Parathyroid adenoma (tissue), 2 donors: Measurements from ENCODE around the gene PIN4.

ENCODE experiments used
- H2AFZ ChIP-seq: fragments of 300-600 bp; sonication (generic); one replicate; pipeline ENCODE4 v1.7.0; 2017; ENCODE audit warnings: antibody characterized with exemption, mild to moderate bottlenecking
- H3K27ac ChIP-seq: fragments of 300-600 bp; sonication (generic); one replicate; pipeline ENCODE4 v1.7.0; 2017
- H3K27me3 ChIP-seq: fragments of 300-600 bp; sonication (generic); one replicate; pipeline ENCODE4 v1.7.0; 2017; ENCODE audit warnings: low read length; ENCODE audit not compliant: control insufficient read depth, insufficient read depth
- H3K36me3 ChIP-seq: fragments of 300-600 bp; sonication (generic); one replicate; pipeline ENCODE4 v1.7.0; 2017; ENCODE audit warnings: low read length; ENCODE audit not compliant: control insufficient read depth, insufficient read depth
- H3K4me1 ChIP-seq: fragments of 300-600 bp; sonication (generic); one replicate; pipeline ENCODE4 v1.7.0; 2017; ENCODE audit warnings: control low read depth
- H3K4me2 ChIP-seq: fragments of 300-600 bp; sonication (generic); one replicate; pipeline ENCODE4 v1.7.0; 2017; ENCODE audit warnings: low read length
- H3K4me3 ChIP-seq: fragments of 300-600 bp; sonication (generic); one replicate; pipeline ENCODE4 v1.7.0; 2017; ENCODE audit warnings: low read depth, low read length
- H3K79me2 ChIP-seq: fragments of 300-600 bp; sonication (generic); one replicate; pipeline ENCODE4 v1.7.0; 2017; ENCODE audit warnings: control low read depth
- H3K9ac ChIP-seq: fragments of 300-600 bp; sonication (generic); one replicate; pipeline ENCODE4 v1.7.0; 2017; ENCODE audit warnings: mild to moderate bottlenecking
- H3K9me3 ChIP-seq: fragments of 300-600 bp; sonication (generic); one replicate; pipeline ENCODE4 v1.7.0; 2017; ENCODE audit warnings: low read length; ENCODE audit not compliant: control insufficient read depth
- TF ChIP-seq, protein P1 (sequence below): fragments of 300-600 bp; sonication (generic); IDR thresholded peaks from one replicate; pipeline ENCODE4 v1.7.0; 2017; ENCODE audit warnings: antibody characterized with exemption, mild to moderate bottlenecking
- donor health status: primary hyperparathyroidism.

PIN4 gene

GRCh38 chrX:72182924-72183323 lies 1.4 kb downstream of the PIN4 start:
- H2AFZ ChIP-seq: no peak overlapping the region
- no peaks in the 10 kb centered on the region for H3K9me3 ChIP-seq
- H3K79me2 ChIP-seq: peaks cover 7% of the 10 kb centered on the region
- TF ChIP-seq, protein P1, sequence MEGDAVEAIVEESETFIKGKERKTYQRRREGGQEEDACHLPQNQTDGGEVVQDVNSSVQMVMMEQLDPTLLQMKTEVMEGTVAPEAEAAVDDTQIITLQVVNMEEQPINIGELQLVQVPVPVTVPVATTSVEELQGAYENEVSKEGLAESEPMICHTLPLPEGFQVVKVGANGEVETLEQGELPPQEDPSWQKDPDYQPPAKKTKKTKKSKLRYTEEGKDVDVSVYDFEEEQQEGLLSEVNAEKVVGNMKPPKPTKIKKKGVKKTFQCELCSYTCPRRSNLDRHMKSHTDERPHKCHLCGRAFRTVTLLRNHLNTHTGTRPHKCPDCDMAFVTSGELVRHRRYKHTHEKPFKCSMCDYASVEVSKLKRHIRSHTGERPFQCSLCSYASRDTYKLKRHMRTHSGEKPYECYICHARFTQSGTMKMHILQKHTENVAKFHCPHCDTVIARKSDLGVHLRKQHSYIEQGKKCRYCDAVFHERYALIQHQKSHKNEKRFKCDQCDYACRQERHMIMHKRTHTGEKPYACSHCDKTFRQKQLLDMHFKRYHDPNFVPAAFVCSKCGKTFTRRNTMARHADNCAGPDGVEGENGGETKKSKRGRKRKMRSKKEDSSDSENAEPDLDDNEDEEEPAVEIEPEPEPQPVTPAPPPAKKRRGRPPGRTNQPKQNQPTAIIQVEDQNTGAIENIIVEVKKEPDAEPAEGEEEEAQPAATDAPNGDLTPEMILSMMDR: no peak
- no peak overlapping the region for H3K4me2 ChIP-seq
- H3K27ac ChIP-seq: no peak overlapping the region
- H3K9ac ChIP-seq: no peak overlapping the region
- H3K27me3 ChIP-seq: no peaks in the 10 kb centered on the region
- H3K4me3 ChIP-seq: no peak overlapping the region
- H3K4me1 ChIP-seq: no peaks in the 10 kb centered on the region
- H3K36me3 ChIP-seq: no peaks in the 10 kb centered on the region

GRCh38 chrX:72201836-72202536 lies 20.4 kb downstream of the PIN4 start:
- H3K4me3 ChIP-seq: no peak overlapping the region
- no peak overlapping the region for H3K27ac ChIP-seq
- TF ChIP-seq, protein P1: no peak
- no peaks in the 10 kb centered on the region for H3K36me3 ChIP-seq
- H3K4me1 ChIP-seq: no peaks in the 10 kb centered on the region
- H3K9ac ChIP-seq: no peak overlapping the region
- no peak overlapping the region for H2AFZ ChIP-seq
- no peaks in the 10 kb centered on the region for H3K9me3 ChIP-seq
- no peaks in the 10 kb centered on the region for H3K27me3 ChIP-seq
- no peak overlapping the region for H3K4me2 ChIP-seq
- no peaks in the 10 kb centered on the region for H3K79me2 ChIP-seq

DNA sequence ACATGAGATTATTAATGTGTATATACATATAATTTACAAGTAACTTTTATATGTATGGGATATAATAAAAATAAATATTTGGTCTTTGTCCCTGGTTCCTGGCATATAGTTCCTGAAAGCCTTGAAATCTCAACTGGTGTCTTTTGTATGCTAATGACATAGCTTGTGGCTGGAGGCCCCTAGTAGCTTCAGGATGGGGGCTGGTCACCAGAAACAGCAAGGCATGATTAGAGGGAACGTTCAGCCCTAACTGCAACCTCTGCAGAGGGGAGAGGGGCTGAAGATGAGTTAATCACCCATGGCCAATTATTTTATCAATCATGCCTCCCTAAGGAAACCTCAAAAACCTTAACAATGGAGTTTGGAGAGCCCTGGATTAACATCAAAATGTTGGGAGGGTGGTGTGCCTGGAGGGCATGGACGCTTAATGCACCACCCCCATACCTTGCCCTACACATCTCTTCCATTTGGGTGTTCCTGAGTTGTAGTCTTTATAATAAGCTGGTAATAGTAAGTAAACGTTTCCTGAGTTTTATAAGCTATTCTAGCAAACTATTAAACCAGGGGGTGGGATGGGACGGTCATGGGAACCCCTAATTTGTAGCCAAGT lies 21.3 kb downstream of the PIN4 start:
- H3K27me3 ChIP-seq: no peaks in the 10 kb centered on the region
- TF ChIP-seq, protein P1: no peak
- no peak overlapping the region for H3K4me2 ChIP-seq
- no peak overlapping the region for H3K27ac ChIP-seq
- no peaks in the 10 kb centered on the region for H3K9me3 ChIP-seq
- no peaks in the 10 kb centered on the region for H3K36me3 ChIP-seq
- no peak overlapping the region for H3K4me3 ChIP-seq
- no peak overlapping the region for H3K9ac ChIP-seq
- no peak overlapping the region for H2AFZ ChIP-seq
- H3K79me2 ChIP-seq: no peaks in the 10 kb centered on the region
- no peaks in the 10 kb centered on the region for H3K4me1 ChIP-seq

DNA sequence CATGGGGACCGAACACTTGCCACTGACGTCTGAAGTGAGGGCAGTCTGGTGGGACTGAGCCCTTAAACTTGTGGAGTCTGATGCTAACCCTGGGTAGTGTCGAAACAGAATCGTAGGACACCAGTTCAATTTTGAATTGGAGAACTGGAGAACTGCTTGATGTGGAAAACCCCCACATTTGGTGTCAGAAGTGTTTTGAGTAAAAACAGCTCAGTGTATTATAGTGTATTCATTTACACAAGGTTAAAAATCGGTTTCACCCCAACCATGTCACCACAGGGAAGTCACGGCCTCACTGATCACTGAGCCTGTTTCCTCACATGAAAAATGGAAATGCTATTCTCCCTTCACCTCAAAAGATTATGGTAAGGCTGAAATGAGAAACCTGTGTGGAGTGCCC lies 21.9 kb downstream of the PIN4 start:
- TF ChIP-seq, protein P1: no peak
- Histone ChIP-seq H3K4me2 (no peak overlapping the region), H3K4me1 (no peaks in the 10 kb centered on the region), H3K27ac (no peak overlapping the region), H3K27me3 (no peaks in the 10 kb centered on the region), H2AFZ (no peak overlapping the region), H3K4me3 (no peak overlapping the region), H3K36me3 (no peaks in the 10 kb centered on the region), H3K9ac (no peak overlapping the region), H3K79me2 (no peaks in the 10 kb centered on the region), H3K9me3 (no peaks in the 10 kb centered on the region)

DNA sequence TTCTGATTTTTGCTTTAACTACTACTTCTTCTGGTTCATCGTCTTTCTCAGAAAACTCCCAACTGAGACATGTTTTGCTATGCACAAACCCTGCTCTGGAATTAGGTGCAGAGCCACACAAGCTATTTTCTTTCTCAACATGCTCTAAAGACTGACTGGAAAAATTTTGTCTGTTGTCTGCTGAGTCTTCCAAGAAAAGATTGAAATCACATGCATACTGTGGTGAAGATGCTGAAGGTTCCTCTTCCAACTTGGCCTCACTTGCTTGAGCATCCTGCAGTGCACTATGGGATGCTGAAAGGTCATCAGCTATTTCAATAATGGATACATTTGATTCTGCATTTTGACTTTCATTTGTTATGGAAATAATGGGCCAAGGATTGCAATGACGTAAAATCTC lies 24.1 kb downstream of the PIN4 start:
- H3K36me3 ChIP-seq: no peaks in the 10 kb centered on the region
- H3K4me3 ChIP-seq: no peak overlapping the region
- H3K9ac ChIP-seq: no peak overlapping the region
- no peak overlapping the region for H3K4me2 ChIP-seq
- no peaks in the 10 kb centered on the region for H3K27me3 ChIP-seq
- no peak overlapping the region for H3K27ac ChIP-seq
- TF ChIP-seq, protein P1: no peak
- no peaks in the 10 kb centered on the region for H3K4me1 ChIP-seq
- H3K9me3 ChIP-seq: no peaks in the 10 kb centered on the region
- no peak overlapping the region for H2AFZ ChIP-seq
- no peaks in the 10 kb centered on the region for H3K79me2 ChIP-seq
